Osteoblast (primary cell): ENCODE results near the gene FKBP7. TPM values are rescaled to one million over a fixed set of nuclear protein-coding genes. Genes with fewer than 3 reads are reported as not detected.

Experiments
- DNase-seq: peaks from one replicate; pipeline ENCODE4 v3.0.0; 2011; ENCODE audit warnings: low spot score, mixed read lengths; ENCODE audit not compliant: insufficient read length; ENCODE audit errors: missing footprints
- H2AFZ ChIP-seq: 2 replicates; pipeline ENCODE4 v1.6.0; 2011; ENCODE audit warnings: mild to moderate bottlenecking, low read length
- H3K27ac ChIP-seq: 2 replicates; pipeline ENCODE4 v1.5.1; 2011; ENCODE audit warnings: mild to moderate bottlenecking, low read depth, low read length, moderate library complexity
- H3K27me3 ChIP-seq: 2 replicates; pipeline ENCODE4 v1.6.0; 2012; ENCODE audit warnings: mild to moderate bottlenecking, control low read depth, inconsistent platforms, low read length, moderate library complexity; ENCODE audit not compliant: insufficient read depth
- H3K36me3 ChIP-seq: 2 replicates; pipeline ENCODE4 v1.5.1; 2011; ENCODE audit warnings: mild to moderate bottlenecking, low read length, control low read depth, moderate library complexity; ENCODE audit not compliant: insufficient read depth
- H3K4me1 ChIP-seq: 2 replicates; pipeline ENCODE4 v1.5.1; 2011; ENCODE audit warnings: mild to moderate bottlenecking, low read length, control low read depth, moderate library complexity; ENCODE audit not compliant: insufficient read depth
- H3K4me2 ChIP-seq: 2 replicates; pipeline ENCODE4 v1.6.0; 2011; ENCODE audit warnings: mild to moderate bottlenecking, low read length; ENCODE audit not compliant: insufficient read depth
- H3K4me3 ChIP-seq: fragments of 200-600 bp; sonication (generic); 3 replicates; pipeline ENCODE4 v1.5.1; 2012; ENCODE audit warnings: mild to moderate bottlenecking, low read length, inconsistent platforms; ENCODE audit not compliant: insufficient read depth
- H3K79me2 ChIP-seq: 2 replicates; pipeline ENCODE4 v1.6.0; 2012; ENCODE audit warnings: mild to moderate bottlenecking, low read length, control low read depth, inconsistent platforms; ENCODE audit not compliant: insufficient read depth
- H3K9me3 ChIP-seq: 2 replicates; pipeline ENCODE4 v1.5.1; 2011; ENCODE audit warnings: low read depth, low read length, control low read depth
- H4K20me1 ChIP-seq: 2 replicates; pipeline ENCODE4 v1.6.0; 2012; ENCODE audit warnings: mild to moderate bottlenecking, low read length, control low read depth; ENCODE audit not compliant: insufficient read depth
- CTCF ChIP-seq: IDR thresholded peaks from 2 replicates; pipeline ENCODE4 v1.5.1; 2011; ENCODE audit warnings: mild to moderate bottlenecking, low read depth, low read length, moderate library complexity; ENCODE audit errors: extremely low read depth
- total RNA-seq: library from RNA; depleted of rRNA; stranded (reverse); fragments of >200 nt; gene quantifications from 2 replicates; pipeline ENCODE4 v1.2.3, GENCODE V29; 2012

FKBP7 gene
- total RNA-seq, 1 donor = 37.6 TPM

- H3K4me1 ChIP-seq = no peaks in the 10 kb centered on the region
- no peaks in the 10 kb centered on the region for H4K20me1 ChIP-seq
- peaks cover 46% of the 10 kb centered on the region for H3K36me3 ChIP-seq
- no peak overlapping the region for H2AFZ ChIP-seq
- no peaks in the 10 kb centered on the region for H3K79me2 ChIP-seq
- no peaks in the 10 kb centered on the region for H3K27me3 ChIP-seq
- no peaks in the 10 kb centered on the region for H3K9me3 ChIP-seq
- H3K27ac ChIP-seq = no peak overlapping the region
- no peak overlapping the region for H3K4me3 ChIP-seq
- DNase-seq = no peak
- TF ChIP-seq CTCF = no peak
- no peak overlapping the region for H3K4me2 ChIP-seq
Measured at GRCh38 chr2:178502751-178503150, 24.4 kb upstream of the FKBP7 start.

- Histone ChIP-seq H3K27me3 (no peaks in the 10 kb centered on the region), H2AFZ (no peak overlapping the region), H3K4me3 (no peak overlapping the region), H3K9me3 (no peaks in the 10 kb centered on the region), H4K20me1 (no peaks in the 10 kb centered on the region), H3K4me2 (no peak overlapping the region), H3K79me2 (no peaks in the 10 kb centered on the region), H3K4me1 (no peaks in the 10 kb centered on the region), H3K36me3 (peaks cover 62% of the 10 kb centered on the region), H3K27ac (no peak overlapping the region)
- no peak for DNase-seq
- no peak for TF ChIP-seq CTCF
Measured at GRCh38 chr2:178499640-178500039, 21.2 kb upstream of the FKBP7 start.

GRCh38 chr2:178498137-178498536 is 19.7 kb upstream of the FKBP7 start:
- no peak for DNase-seq
- peaks cover 75% of the 10 kb centered on the region for H3K36me3 ChIP-seq
- H2AFZ ChIP-seq = no peak overlapping the region
- no peak for TF ChIP-seq CTCF
- no peaks in the 10 kb centered on the region for H3K9me3 ChIP-seq
- no peak overlapping the region for H3K4me2 ChIP-seq
- no peak overlapping the region for H3K27ac ChIP-seq
- H4K20me1 ChIP-seq = no peaks in the 10 kb centered on the region
- no peaks in the 10 kb centered on the region for H3K79me2 ChIP-seq
- H3K27me3 ChIP-seq = no peaks in the 10 kb centered on the region
- H3K4me3 ChIP-seq = no peak overlapping the region
- no peaks in the 10 kb centered on the region for H3K4me1 ChIP-seq

- peaks cover 70% of the 10 kb centered on the region for H3K36me3 ChIP-seq
- H4K20me1 ChIP-seq = no peaks in the 10 kb centered on the region
- no peak for DNase-seq
- no peak for TF ChIP-seq CTCF
- no peaks in the 10 kb centered on the region for H3K9me3 ChIP-seq
- H3K4me1 ChIP-seq = no peaks in the 10 kb centered on the region
- no peak overlapping the region for H3K27ac ChIP-seq
- H3K4me2 ChIP-seq = no peak overlapping the region
- H2AFZ ChIP-seq = no peak overlapping the region
- H3K4me3 ChIP-seq = no peak overlapping the region
- peaks cover 2% of the 10 kb centered on the region for H3K79me2 ChIP-seq
- H3K27me3 ChIP-seq = no peaks in the 10 kb centered on the region
Measured at GRCh38 chr2:178496049-178496448, 17.6 kb upstream of the FKBP7 start.
